GM12864 (cell line): ENCODE data around the gene NETO1.

Experiments used
- DNase-seq: peaks from one replicate; pipeline ENCODE4 v3.0.0-alpha.2; 2011; ENCODE audit warnings: low read depth
- H3K4me3 ChIP-seq: 2 replicates; pipeline ENCODE4 v1.5.1; 2011; ENCODE audit warnings: mild to moderate bottlenecking, low read depth, low read length, control low read depth
- TF ChIP-seq, protein P1 (sequence below): IDR thresholded peaks from 2 replicates; pipeline ENCODE4 v1.5.1; 2011; ENCODE audit warnings: low read depth, mild to moderate bottlenecking, moderate library complexity, low read length, control low read depth, inconsistent platforms; ENCODE audit errors: missing control alignments

Gene NETO1

DNA sequence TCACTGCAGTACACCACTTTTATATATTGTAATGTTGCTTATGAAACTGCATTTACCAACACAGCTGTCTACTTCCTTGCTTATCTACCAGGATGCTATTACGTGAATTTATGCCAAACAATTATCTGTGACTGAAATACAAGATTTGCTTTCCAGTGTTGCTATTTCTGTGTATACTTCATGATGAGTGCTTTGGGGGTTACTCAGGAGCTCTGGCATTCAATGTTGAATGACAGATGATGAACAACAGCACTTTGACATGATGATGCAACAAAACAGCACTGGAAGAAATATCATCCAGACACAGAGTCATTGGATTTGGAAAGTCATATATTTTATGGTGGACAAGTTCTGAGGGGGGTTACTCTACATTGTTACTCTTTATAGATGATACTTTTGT, 125.8 kb downstream of the NETO1 start:
- DNase-seq, result no peak
- H3K4me3 ChIP-seq, result no peak overlapping the region
- TF ChIP-seq, protein P1, sequence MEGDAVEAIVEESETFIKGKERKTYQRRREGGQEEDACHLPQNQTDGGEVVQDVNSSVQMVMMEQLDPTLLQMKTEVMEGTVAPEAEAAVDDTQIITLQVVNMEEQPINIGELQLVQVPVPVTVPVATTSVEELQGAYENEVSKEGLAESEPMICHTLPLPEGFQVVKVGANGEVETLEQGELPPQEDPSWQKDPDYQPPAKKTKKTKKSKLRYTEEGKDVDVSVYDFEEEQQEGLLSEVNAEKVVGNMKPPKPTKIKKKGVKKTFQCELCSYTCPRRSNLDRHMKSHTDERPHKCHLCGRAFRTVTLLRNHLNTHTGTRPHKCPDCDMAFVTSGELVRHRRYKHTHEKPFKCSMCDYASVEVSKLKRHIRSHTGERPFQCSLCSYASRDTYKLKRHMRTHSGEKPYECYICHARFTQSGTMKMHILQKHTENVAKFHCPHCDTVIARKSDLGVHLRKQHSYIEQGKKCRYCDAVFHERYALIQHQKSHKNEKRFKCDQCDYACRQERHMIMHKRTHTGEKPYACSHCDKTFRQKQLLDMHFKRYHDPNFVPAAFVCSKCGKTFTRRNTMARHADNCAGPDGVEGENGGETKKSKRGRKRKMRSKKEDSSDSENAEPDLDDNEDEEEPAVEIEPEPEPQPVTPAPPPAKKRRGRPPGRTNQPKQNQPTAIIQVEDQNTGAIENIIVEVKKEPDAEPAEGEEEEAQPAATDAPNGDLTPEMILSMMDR, result no peak

DNA sequence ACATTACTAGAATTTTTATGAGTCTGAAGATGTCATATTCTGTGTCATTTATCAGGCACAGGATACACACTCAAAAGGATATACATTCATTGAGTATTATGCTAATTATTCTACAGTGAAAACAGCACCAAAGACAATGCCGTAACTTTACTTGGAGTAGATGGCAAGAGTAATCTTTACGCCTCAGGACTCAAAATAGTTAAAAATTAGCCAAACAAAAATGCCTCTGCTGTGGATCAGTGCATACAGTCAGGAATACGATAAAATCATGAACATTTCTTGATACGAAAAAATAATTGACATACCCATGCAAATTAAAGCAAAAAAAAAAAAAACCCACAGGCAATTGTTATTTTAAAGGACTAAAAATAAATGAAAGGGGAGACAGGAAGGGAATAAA, 129.7 kb downstream of the NETO1 start:
- no peak overlapping the region for H3K4me3 ChIP-seq
- TF ChIP-seq, protein P1, result no peak
- DNase-seq, result no peak

DNA sequence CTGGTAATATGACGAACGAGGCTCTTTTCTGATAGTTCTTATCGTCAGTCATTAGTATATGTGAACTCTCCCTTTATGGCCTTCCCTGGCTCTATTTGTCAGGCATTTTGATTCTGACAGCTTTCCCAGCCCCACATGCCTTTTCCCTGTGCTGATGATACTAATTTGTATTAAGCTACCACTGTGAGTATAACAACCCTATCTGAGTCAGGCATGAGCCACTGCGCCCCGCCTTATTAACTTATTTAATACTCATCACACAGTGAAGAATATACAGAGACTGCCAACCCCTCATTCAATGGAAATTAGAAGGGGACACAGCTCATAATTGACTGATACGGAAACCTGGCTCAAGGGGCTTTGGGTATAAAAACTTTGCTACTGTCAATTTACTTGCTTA, 140.0 kb downstream of the NETO1 start:
- H3K4me3 ChIP-seq, result no peak overlapping the region
- TF ChIP-seq, protein P1, result no peak
- DNase-seq, result no peak

DNA sequence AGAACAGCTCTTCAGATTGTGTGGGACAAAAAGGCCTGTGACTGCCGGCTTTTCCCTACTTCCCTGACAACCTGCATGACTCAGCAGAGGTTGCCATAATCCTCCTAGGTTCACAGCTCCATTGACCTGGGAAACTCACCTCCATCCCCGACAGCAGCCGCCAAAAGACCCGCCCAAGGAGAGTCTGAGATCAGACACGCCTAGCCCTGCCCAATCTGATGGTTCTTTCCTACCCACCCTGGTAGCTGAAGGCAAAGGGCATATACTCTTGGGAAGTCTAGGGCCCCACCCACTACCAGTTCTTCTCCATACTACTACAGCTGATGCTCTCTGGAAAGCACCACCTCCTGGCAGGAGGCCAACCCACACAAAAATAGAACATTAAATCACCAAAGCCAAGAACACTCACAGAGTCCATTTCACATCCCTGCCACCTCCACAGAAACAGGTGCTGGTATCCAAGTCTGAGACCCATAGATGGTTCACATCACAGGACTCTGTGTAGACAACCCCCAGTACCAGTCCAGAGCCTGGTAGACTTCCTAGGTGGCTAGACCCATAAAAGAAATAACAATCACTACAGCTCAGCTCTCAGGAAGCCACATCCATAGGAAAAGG, 140.6 kb downstream of the NETO1 start:
- TF ChIP-seq, protein P1, result no peak
- no peak overlapping the region for H3K4me3 ChIP-seq
- DNase-seq, result no peak

DNA sequence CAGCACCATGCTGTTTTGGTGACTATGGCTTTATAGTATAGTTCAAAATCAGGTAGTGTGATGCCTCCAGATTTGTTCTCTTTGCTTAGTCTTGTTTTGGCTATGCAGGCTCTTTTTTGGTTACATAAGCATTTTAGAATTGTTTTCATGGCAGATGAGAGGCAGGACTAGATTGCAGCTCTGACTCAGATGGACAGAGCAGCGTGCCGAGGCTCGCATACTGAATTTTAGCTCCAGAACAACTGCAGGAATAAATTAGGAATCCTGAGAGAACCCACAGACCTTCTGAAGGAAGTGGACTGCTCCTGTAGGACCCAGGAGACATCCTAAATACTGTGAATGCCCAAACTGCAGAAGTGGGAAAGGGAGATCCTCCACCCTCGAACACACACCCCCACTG, 141.6 kb downstream of the NETO1 start:
- TF ChIP-seq, protein P1, result no peak
- DNase-seq, result no peak
- H3K4me3 ChIP-seq, result no peak overlapping the region

DNA sequence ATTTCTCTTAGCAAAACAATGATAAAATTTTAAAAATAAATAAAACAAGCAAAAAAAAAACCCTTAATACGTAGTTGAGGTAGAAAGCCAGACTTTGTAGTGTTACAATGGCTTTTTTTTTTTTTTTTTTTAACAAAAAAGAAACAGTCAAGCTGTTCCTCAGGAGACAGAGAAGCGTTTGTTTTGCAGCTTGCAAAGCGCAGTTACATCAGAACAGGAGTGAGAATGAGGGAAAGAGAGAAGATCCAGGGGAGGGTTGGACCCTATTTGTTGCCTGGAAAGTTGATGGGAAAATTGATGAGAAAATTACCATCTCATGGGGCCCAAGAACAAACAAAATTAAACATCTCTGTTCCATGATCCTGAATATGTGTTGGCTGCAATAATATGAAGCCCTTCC, 146.5 kb downstream of the NETO1 start:
- H3K4me3 ChIP-seq, result no peak overlapping the region
- TF ChIP-seq, protein P1, result no peak
- DNase-seq, result no peak

DNA sequence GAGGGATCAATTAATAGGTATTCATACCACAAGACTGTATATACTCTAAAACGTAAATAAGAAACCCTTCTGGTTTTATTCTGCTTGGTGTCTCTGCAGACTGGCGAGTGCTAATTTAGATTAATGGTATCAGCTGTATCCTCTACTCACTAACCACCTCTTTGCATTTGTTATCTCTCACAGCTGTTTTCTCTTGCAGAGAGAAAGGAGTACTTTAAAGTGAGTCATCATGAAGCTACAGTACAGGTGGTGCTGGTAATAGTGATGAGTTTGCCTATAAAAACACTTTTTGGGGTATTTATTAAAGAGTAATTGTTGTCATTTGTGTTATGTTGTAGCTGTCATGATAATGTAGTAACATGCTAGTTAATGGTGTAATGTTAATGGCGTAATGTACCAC, 147.7 kb downstream of the NETO1 start:
- DNase-seq, result no peak
- TF ChIP-seq, protein P1, result no peak
- no peak overlapping the region for H3K4me3 ChIP-seq
